ENCODE data around the gene NRP1. TPM values are rescaled to one million over a fixed set of nuclear protein-coding genes. Genes with fewer than 3 reads are reported as not detected.
A peak's percentile ranks its signal among the peaks of the same experiment; 100 is the strongest.

The NRP1 gene
- total and polyA plus RNA-seq, 12 donors = 45.3 to 229 (median 157) TPM

DNA sequence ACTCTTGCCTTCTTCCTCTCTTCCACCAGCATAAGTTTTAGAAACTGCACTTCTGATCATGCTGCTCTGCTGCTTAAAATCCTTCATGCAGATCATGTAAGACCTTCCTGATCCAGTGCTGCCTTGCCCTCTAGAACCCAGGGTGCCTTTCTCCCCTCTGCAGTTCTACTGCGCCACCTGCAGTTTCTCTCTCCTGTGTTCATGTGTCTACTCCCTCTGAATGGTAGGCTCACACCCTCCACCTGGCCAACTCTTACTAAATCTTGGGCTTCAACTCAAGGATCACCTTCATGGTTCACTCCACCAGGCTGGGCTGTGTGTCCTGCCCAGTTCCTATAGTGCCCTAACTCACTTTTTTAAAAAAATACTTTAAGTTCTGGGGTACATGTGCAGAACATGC lies 201.8 kb downstream of the NRP1 start:
- Histone ChIP-seq H3K27ac (peak overlapping the region in 1 of 10 donors; percentile 29), H3K36me3 (no peaks in the 10 kb centered on the region), H3K9me3 (no peaks in the 10 kb centered on the region), H3K4me1 (peaks cover 0 to 38% (median 9%) of the 10 kb centered on the region in 9 donors), H3K4me3 (no peak overlapping the region), H3K27me3 (no peaks in the 10 kb centered on the region)
- ATAC-seq = no peak
- 93 to 100% methylated on average over 1 of the region's 1 CpG for WGBS, 2 donors
- intact Hi-C loops (cut with DNase I) = no loop called here
- TF ChIP-seq, protein P1, sequence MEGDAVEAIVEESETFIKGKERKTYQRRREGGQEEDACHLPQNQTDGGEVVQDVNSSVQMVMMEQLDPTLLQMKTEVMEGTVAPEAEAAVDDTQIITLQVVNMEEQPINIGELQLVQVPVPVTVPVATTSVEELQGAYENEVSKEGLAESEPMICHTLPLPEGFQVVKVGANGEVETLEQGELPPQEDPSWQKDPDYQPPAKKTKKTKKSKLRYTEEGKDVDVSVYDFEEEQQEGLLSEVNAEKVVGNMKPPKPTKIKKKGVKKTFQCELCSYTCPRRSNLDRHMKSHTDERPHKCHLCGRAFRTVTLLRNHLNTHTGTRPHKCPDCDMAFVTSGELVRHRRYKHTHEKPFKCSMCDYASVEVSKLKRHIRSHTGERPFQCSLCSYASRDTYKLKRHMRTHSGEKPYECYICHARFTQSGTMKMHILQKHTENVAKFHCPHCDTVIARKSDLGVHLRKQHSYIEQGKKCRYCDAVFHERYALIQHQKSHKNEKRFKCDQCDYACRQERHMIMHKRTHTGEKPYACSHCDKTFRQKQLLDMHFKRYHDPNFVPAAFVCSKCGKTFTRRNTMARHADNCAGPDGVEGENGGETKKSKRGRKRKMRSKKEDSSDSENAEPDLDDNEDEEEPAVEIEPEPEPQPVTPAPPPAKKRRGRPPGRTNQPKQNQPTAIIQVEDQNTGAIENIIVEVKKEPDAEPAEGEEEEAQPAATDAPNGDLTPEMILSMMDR (IDR thresholded peaks at IDR 0.05) = peak in 1 of 9 donors; percentile 20
- DNase-seq = no peak

DNA sequence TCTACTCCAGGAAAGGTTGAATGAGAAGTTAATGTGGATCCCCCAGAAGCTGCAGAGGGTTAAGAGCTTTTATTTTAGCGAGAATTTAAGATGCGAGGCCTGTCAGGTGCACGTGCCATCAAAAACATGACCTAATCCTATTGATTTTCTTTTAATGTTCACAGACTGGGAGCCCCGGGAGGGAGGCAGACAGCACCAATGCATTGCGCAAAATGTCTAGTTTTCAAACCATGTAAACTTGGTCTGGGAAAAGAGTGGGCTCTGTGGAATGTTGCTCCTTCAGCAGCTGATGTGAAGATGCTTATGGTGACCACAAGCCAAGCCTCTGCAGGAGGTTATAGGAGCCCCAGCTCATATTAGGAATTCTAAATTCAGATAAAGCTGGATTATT lies 204.5 kb downstream of the NRP1 start:
- Histone ChIP-seq H3K27ac (peak overlapping the region in 9 of 10 donors; percentile 44 to 83 (median 71)), H3K27me3 (no peaks in the 10 kb centered on the region), H3K4me1 (peaks cover 4 to 56% (median 22%) of the 10 kb centered on the region in 9 donors), H3K4me3 (no peak overlapping the region), H3K36me3 (no peaks in the 10 kb centered on the region), H3K9me3 (no peaks in the 10 kb centered on the region)
- WGBS, 2 donors = 83 to 91% methylated on average over 5 of the region's 5 CpGs
- TF ChIP-seq, protein P1 (IDR thresholded peaks at IDR 0.05) = no peak
- ATAC-seq (peak in 2 of 8 donors; percentile 7 to 36), DNase-seq (no peak)
- intact Hi-C loops (cut with DNase I) = no loop called here

DNA sequence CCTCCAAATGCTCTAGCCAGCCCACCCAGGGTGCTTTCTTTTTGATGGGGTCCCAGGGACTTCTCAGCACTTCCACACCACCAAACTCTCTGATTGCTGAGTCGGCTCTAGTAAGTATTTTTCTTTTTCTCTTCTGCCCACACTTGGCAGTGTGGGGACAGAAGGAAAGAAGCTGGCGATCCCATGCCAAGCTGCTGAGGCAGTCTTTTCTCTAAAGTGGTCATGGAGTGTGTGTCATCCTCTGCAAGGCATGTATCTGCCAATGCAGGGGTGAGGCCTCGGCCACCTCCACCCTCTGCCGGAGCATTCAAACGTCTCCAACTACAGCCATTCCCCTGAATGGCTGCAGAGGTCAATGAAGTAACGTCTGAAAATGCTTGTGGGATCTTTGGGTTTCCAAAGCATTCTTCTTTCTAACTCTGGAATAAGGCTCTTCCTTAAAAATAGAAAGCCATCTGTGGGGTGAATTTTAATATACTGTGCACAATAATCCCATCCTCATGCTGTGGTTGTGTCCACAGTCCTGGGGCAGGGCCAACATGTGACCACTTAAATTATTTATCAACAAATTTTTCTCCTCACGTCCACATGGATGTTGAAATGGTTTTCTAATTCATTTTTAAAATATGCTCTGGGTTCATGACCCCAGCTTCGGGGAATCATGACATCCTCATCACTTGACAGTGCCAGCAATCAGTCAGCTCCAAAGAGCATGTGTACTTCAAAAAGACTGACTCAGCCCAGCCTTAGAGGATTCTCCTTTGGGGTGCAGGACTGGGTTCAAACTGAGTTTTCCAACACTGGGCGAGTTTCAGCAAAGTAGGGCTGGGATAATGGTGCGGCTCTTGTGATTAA lies 205.1 kb downstream of the NRP1 start:
- TF ChIP-seq, protein P1 (IDR thresholded peaks at IDR 0.05) = peak in 3 of 9 donors; percentile 32 to 48 (median 36)
- H3K27me3 ChIP-seq = no peaks in the 10 kb centered on the region
- no peaks in the 10 kb centered on the region for H3K9me3 ChIP-seq
- no peak overlapping the region for H3K4me3 ChIP-seq
- WGBS, 2 donors = 60 to 62% methylated on average over 10 of the region's 10 CpGs
- peaks cover 4 to 62% (median 24%) of the 10 kb centered on the region in 9 donors for H3K4me1 ChIP-seq
- peak overlapping the region; percentile 41 to 83 (median 66) for H3K27ac ChIP-seq
- no peaks in the 10 kb centered on the region for H3K36me3 ChIP-seq
- intact Hi-C loops (cut with DNase I) = no loop called here
- DNase-seq (peak in 1 of 2 donors; percentile 55), ATAC-seq (peak; percentile 46 to 77 (median 68))

DNA sequence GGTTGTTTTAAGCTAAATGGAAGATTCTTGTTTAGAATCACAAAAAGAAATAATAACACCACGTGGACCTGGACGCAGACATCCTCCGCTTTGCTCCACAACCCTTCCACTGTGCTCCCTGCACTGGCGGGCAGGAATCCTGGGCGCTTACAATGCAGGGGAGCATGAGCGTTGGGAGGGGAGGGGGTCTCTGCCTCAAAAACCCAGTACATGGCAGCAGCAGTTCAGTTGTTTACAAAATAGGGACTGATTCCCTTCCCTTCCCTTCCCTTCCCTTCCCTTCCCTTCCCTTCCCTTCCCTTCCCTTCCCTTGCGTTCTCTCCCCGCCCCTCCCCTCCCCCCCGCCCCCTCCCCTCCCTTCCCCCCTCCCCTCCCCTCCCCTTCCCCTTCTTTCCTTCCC lies 206.8 kb downstream of the NRP1 start:
- TF ChIP-seq, protein P1 (IDR thresholded peaks at IDR 0.05) = no peak
- no peak for DNase-seq
- Histone ChIP-seq H3K4me3 (no peak overlapping the region), H3K9me3 (no peaks in the 10 kb centered on the region), H3K27ac (peak overlapping the region in 6 of 10 donors; percentile 8 to 82 (median 64)), H3K4me1 (peaks cover 4 to 63% (median 24%) of the 10 kb centered on the region in 9 donors), H3K27me3 (no peaks in the 10 kb centered on the region), H3K36me3 (no peaks in the 10 kb centered on the region)
- intact Hi-C loops (cut with DNase I) = no loop called here
- 72 to 84% methylated on average over 7 to 9 of the region's 9 CpGs for WGBS, 2 donors
- ATAC-seq = no peak
